Epithelial cell of esophagus (primary cell): ENCODE data around the gene SUMF1.

Experiments
- DNase-seq: peaks from one replicate; pipeline ENCODE4 v3.0.0; 2010; ENCODE audit warnings: low read depth
- H3K4me3 ChIP-seq: 2 replicates; pipeline ENCODE4 v1.5.1; 2011; ENCODE audit warnings: mild to moderate bottlenecking, low read length, control low read depth
- TF ChIP-seq, protein P1 (sequence below): IDR thresholded peaks from 2 replicates; pipeline ENCODE4 v1.5.1; 2011; ENCODE audit warnings: low read depth, mild to moderate bottlenecking, low read length, control low read depth, inconsistent platforms; ENCODE audit not compliant: insufficient read depth; ENCODE audit errors: missing control alignments

The SUMF1 gene

DNA sequence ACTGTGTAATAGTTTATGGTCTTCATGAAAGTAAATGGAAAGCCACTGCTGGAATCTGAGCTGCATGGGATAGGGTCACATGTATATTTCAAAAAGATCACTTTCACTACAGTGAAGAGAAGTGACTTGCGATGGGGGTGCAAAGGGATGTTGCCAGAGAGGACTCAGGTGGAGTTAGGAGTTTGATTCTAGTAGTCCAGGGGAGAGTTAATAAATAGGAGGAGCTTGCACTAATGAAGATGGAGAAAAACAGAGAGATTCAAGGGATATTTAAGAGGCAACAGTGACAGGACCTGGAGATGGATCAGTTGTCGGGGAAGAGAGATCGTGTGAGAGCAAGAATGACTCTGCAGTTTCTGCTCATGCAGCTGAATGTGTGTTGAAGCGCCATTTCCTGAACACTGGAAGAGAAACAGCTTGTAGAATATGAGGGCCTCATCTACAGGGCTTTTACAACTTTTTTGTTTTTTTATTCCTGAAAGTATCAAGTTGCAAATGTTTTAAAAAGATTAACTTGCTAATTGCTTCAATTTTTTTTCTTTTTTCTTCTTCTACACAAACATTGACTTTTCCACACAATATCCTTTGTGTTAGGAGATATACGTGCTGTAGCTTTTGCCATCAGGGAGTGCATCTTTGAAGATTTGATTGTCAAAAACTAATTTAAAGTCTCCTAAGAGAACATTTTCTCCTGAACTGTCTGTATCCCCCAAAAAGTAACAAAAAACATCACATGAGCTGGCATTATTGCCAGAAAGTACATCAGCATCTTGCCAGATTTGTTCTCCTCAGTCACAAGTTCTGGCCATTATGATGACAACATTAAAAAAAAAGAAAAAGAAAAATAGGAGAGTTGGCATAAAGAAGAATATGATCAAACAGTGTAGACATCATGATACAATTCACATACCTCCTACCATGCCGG, 126.4 kb downstream of the SUMF1 start:
- TF ChIP-seq, protein P1, sequence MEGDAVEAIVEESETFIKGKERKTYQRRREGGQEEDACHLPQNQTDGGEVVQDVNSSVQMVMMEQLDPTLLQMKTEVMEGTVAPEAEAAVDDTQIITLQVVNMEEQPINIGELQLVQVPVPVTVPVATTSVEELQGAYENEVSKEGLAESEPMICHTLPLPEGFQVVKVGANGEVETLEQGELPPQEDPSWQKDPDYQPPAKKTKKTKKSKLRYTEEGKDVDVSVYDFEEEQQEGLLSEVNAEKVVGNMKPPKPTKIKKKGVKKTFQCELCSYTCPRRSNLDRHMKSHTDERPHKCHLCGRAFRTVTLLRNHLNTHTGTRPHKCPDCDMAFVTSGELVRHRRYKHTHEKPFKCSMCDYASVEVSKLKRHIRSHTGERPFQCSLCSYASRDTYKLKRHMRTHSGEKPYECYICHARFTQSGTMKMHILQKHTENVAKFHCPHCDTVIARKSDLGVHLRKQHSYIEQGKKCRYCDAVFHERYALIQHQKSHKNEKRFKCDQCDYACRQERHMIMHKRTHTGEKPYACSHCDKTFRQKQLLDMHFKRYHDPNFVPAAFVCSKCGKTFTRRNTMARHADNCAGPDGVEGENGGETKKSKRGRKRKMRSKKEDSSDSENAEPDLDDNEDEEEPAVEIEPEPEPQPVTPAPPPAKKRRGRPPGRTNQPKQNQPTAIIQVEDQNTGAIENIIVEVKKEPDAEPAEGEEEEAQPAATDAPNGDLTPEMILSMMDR: no peak
- H3K4me3 ChIP-seq: no peak overlapping the region
- no peak for DNase-seq

DNA sequence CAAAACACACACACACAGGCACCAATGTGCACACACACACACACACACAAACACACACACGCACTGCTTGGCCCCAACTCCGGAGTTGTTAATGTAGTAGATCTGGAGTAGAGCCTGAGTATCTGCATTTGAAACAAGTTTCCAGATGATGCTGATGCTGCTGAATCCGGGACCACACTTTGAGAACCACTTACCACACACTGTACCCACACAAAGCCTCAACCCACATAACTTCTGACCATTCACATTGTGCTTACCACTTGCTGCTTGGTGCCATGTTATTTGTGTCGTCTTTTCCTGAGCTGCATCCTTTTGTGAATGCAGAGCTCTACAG, 127.0 kb downstream of the SUMF1 start:
- TF ChIP-seq, protein P1: no peak
- H3K4me3 ChIP-seq: no peak overlapping the region
- DNase-seq: no peak

DNA sequence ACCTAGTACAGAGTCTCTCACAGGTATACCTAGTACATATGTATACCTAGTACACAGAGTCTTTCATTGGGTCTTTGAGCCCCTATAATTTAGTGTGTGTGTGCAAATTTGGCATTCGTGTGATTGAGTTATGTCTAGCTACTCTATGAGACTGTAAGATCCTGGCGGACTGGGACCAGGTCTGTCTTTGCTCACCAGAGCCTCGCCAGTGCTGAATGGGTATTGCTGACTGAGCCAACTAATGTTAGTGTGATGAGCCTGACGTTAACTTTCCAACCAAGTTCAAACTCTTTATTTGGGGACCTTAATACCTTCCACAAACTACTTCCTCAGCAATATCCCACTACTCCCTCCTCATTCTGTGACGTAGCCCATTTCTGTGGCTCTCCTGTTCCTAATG, 128.3 kb downstream of the SUMF1 start:
- DNase-seq: no peak
- no peak overlapping the region for H3K4me3 ChIP-seq
- TF ChIP-seq, protein P1: no peak

DNA sequence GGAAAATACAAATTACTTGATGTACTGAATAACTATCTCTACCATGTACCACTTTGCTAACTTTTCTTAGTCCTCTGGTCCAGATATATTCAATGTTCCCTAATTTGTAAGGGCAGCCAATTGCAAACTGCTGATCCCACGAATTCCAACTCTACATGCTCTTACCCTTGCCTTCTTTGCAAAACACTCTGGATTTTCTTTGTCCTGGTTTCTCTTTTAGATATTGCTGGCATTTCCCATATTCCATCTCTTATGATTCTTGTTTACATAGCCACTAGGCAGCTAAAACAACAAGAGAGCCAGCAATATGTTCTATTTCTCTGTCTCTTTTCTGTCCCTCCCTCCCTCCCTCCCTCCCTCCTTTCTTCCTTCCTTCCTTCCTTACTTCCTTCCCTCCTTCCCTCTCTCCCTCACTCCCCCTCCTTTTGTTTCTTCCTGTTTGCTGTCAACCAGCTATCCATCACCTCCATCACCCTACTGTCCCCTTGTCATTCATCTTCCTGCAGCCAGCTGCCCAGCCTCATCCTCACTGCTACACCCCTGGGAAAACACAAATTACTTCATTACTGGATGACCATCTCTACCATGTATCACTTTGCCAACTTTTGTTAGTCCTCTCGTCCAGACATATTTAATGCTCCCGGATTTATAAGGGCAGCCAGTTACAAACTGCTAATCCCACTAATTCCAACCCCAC, 130.1 kb downstream of the SUMF1 start:
- no peak for DNase-seq
- no peak overlapping the region for H3K4me3 ChIP-seq
- TF ChIP-seq, protein P1: no peak

DNA sequence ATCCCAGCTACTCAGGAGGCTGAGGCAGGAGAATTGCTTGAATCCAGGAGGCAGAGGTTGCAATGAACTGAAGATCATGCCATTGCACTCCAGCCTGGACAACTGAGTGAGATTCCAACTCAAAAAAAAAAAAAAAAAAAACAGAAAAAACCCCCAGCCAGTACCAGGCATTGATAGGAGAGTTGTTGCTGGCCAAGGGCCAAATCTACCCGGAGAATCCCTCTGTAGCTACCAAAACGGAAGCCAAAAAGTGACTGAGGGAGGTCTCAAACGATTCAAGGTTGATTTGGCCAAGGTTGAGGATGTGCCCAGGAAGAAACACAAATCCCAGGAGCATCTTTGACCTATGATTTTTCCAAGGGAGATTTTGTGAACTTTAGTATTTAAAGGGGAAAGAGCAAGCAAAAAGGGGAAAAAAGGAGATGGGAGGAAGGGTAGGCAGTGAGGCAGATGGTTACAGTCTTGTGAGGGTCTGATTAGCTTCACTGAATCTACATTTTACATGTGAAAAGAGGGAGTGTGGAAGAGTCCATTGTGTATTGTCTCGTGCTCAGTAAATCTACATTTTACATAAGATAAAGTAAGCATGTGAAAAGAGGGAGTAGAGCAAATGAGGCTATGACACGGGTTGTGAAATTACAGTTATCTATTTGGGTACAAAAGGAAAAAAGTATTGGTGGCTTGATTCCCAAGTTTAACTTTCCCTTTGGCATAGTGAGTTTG, 131.1 kb downstream of the SUMF1 start:
- H3K4me3 ChIP-seq: no peak overlapping the region
- TF ChIP-seq, protein P1: no peak
- no peak for DNase-seq

DNA sequence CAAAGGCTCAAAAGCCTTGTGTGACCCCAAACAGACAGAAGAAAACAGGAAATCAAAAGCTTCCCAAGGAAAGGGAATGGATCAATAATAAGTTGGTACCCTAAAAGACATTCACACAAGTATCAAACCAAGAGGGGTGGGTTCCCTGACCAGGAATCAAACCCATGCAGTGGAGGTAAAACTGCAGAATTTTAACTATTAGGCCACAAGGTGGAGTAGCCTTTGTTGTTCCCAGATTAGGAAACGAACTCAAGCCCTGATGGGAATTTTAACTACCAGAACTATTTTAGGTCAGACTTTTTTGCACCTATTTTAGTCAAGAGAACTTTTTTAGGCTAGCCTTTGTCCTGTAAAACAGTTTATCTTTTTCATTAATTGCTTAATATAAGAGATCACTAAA, 132.5 kb downstream of the SUMF1 start:
- H3K4me3 ChIP-seq: no peak overlapping the region
- TF ChIP-seq, protein P1: peak; percentile 21
- no peak for DNase-seq
